HG02938 (cell line): Measurements from ENCODE around the gene SEC31B.

Source experiments
- ATAC-seq: cut with Tn5 transposase; IDR thresholded peaks from one replicate; pipeline ENCODE4 v1.9.1; 2021; ENCODE audit warnings: mild to moderate bottlenecking, moderate library complexity; ENCODE audit not compliant: unreplicated experiment

The SEC31B gene

GRCh38 chr10:100446130-100446761 is 73.4 kb downstream of the SEC31B start:
- no peak for ATAC-seq

DNA sequence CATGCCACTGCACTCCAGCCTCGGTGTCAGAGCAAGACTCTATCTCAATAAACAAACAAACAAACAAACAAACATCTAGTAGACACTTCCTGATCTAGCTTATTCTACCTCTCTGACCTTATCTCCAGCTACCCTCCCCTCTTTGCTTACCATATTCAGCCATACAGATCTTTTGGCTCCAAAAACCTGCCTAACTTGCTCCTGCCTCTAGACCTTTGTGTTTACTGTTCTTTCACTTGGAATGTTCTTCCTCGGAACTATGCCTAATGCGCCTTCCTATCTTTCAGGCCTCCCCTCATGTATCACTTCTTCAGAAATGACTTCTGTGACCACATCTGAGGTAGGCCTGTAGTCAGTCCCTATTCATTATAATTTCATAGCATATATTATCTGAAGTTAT is 77.1 kb downstream of the SEC31B start:
- ATAC-seq = no peak

- ATAC-seq = no peak
These were observed 80.9 kb downstream of the SEC31B start for GRCh38 chr10:100438674-100439315.
